Mesenchymal stem cell (in vitro differentiated cells and primary cell): ENCODE results near the gene GH1.
"Not testable (repeated sequence)": the region's sequence is repeated elsewhere in the genome, so short reads cannot be mapped to it uniquely, and the experiment has no call there.

Experiments
- DNase-seq: peaks from one replicate; pipeline ENCODE4 v3.0.0-alpha.2; 2013
- H2AFZ ChIP-seq: one replicate; pipeline ENCODE4 v1.6.1; 2013; ENCODE audit warnings: low read depth, mild to moderate bottlenecking, control low read depth, inconsistent platforms, low read length, moderate library complexity
- H2AK5ac ChIP-seq: 2 replicates; pipeline ENCODE4 v1.6.1; 2013; ENCODE audit warnings: low read length, moderate library complexity, mild to moderate bottlenecking, inconsistent platforms; ENCODE audit not compliant: severe bottlenecking
- H2BK120ac ChIP-seq: one replicate; pipeline ENCODE4 v1.6.1; 2013; ENCODE audit warnings: low read depth, mild to moderate bottlenecking, inconsistent platforms, low read length, moderate library complexity
- H2BK12ac ChIP-seq, 2 experiments: one replicate each; pipeline ENCODE4 v1.6.1; 2013; ENCODE audit warnings: inconsistent platforms in 2 of 2, low read length in 2 of 2, mild to moderate bottlenecking in 2 of 2, moderate library complexity in 2 of 2, control low read depth in 1 of 2
- H2BK15ac ChIP-seq: one replicate; pipeline ENCODE4 v1.6.1; 2013; ENCODE audit warnings: mild to moderate bottlenecking, low read depth, inconsistent platforms; ENCODE audit not compliant: poor library complexity, severe bottlenecking
- H2BK5ac ChIP-seq: 2 replicates; pipeline ENCODE4 v1.6.1; 2013; ENCODE audit warnings: low read depth, mild to moderate bottlenecking, low read length, control low read depth, inconsistent platforms; ENCODE audit not compliant: poor library complexity, severe bottlenecking
- H3K14ac ChIP-seq, 2 experiments: one replicate each; pipeline ENCODE4 v1.6.1; 2013; ENCODE audit warnings: inconsistent platforms in 2 of 2, low read length in 2 of 2, control low read depth in 1 of 2, mild to moderate bottlenecking in 1 of 2, moderate library complexity in 1 of 2
- H3K18ac ChIP-seq, 2 experiments: one replicate each; pipeline ENCODE4 v1.6.1; 2013; ENCODE audit warnings: inconsistent platforms in 2 of 2, low read length in 2 of 2, control low read depth in 1 of 2, low read depth in 1 of 2, mild to moderate bottlenecking in 1 of 2
- H3K23ac ChIP-seq, 2 experiments: one replicate each; pipeline ENCODE4 v1.6.1; 2013; ENCODE audit warnings: inconsistent platforms in 2 of 2, low read length in 2 of 2, mild to moderate bottlenecking in 2 of 2, moderate library complexity in 2 of 2, control low read depth in 1 of 2
- H3K27ac ChIP-seq: 2 replicates; pipeline ENCODE4 v1.5.1; 2013; ENCODE audit warnings: mild to moderate bottlenecking, moderate library complexity, low read length, control low read depth, inconsistent platforms; ENCODE audit not compliant: poor library complexity, severe bottlenecking
- H3K27me3 ChIP-seq, 2 experiments: 2 replicates each; pipeline versions ENCODE4 v1.6.1 to v1.7.0; 2013; ENCODE audit warnings: low read length in 2 of 2, mild to moderate bottlenecking in 2 of 2, moderate library complexity in 2 of 2, control low read depth in 1 of 2, inconsistent platforms in 1 of 2; ENCODE audit not compliant: control insufficient read depth in 1 of 2, insufficient read depth in 1 of 2
- H3K36me3 ChIP-seq, 2 experiments: 2 replicates each; pipeline versions ENCODE4 v1.6.1 to v1.7.0; 2013; ENCODE audit warnings: low read length in 2 of 2, control low read depth in 1 of 2, inconsistent platforms in 1 of 2, low read depth in 1 of 2, mild to moderate bottlenecking in 1 of 2; ENCODE audit not compliant: insufficient read depth in 2 of 2, control insufficient read depth in 1 of 2
- H3K4ac ChIP-seq, 2 experiments: one replicate each; pipeline ENCODE4 v1.6.1; 2013; ENCODE audit warnings: inconsistent platforms in 2 of 2, low read length in 2 of 2, mild to moderate bottlenecking in 2 of 2, moderate library complexity in 2 of 2, control low read depth in 1 of 2, low read depth in 1 of 2
- H3K4me1 ChIP-seq: 2 replicates; pipeline ENCODE4 v1.6.1; 2013; ENCODE audit warnings: low read depth, low read length, control low read depth; ENCODE audit not compliant: control insufficient read depth, insufficient read depth
- H3K4me2 ChIP-seq: 2 replicates; pipeline ENCODE4 v1.6.1; 2013; ENCODE audit warnings: low read length, mild to moderate bottlenecking, inconsistent platforms; ENCODE audit not compliant: poor library complexity, severe bottlenecking
- H3K4me3 ChIP-seq, 2 experiments: 2 replicates each; pipeline versions ENCODE4 v1.5.1 to v1.7.0; 2013; ENCODE audit warnings: low read length in 2 of 2, mild to moderate bottlenecking in 2 of 2, control low read depth in 1 of 2, low read depth in 1 of 2; ENCODE audit not compliant: insufficient read depth in 1 of 2
- H3K79me1 ChIP-seq: replicated peaks from 2 replicates; pipeline ENCODE4 v1.6.1; 2013; ENCODE audit warnings: mild to moderate bottlenecking, control low read depth, low read length, inconsistent platforms; ENCODE audit not compliant: poor library complexity, severe bottlenecking
- H3K9ac ChIP-seq: 2 replicates; pipeline ENCODE4 v1.7.0; 2013; ENCODE audit warnings: mild to moderate bottlenecking, low read length, moderate library complexity
- H3K9me3 ChIP-seq: 2 replicates; pipeline ENCODE4 v1.7.0; 2013; ENCODE audit warnings: mild to moderate bottlenecking, low read length; ENCODE audit not compliant: control insufficient read depth
- H4K8ac ChIP-seq: one replicate; pipeline ENCODE4 v1.6.1; 2013; ENCODE audit warnings: inconsistent platforms, mild to moderate bottlenecking, low read length, moderate library complexity
- H4K91ac ChIP-seq: one replicate; pipeline ENCODE4 v1.6.1; 2013; ENCODE audit warnings: mild to moderate bottlenecking, low read length, inconsistent platforms
- WGBS: methylation state at CpG from one replicate; pipeline ENCODE4 v1.1.7; 2013; ENCODE audit warnings: mixed read lengths; 5-methylcytosine and 5-hydroxymethylcytosine counted together

Gene GH1

DNA sequence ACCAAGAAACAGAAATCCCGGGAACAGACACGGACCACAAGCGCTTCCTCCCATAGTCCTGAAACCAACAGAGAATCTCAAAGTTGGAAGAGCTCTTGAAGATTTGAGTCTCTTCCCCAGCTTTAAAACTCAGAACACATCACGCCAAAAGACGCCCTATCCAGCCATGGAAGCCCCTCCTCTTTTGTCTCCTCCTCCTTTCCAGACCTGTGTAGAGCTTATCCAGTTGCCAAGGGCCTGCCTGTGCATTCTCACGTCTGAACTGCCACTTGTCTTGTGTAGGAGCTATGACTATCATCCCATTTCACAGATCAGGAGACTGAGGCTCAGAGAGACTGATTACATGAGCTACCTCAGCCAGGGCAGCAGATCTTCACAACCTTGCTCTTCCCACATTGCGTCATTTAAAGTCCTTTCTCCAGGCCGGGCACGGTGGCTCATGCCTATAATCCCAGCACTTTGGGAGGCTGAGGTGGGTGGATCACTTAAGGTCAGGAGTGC is 36.0 kb downstream of the GH1 start:
- H3K27ac ChIP-seq, H3K23ac ChIP-seq, H3K4me1 ChIP-seq, H3K4me2 ChIP-seq, H4K91ac ChIP-seq, H3K9me3 ChIP-seq, DNase-seq, H2BK5ac ChIP-seq, H2AFZ ChIP-seq, H3K79me1 ChIP-seq, H3K9ac ChIP-seq, H4K8ac ChIP-seq, H2BK15ac ChIP-seq, H3K18ac ChIP-seq, H3K4ac ChIP-seq, H3K14ac ChIP-seq, H2BK120ac ChIP-seq, H3K4me3 ChIP-seq, H2AK5ac ChIP-seq, H2BK12ac ChIP-seq, H3K36me3 ChIP-seq: not testable (repeated sequence)
- H3K27me3 ChIP-seq: peaks cover 9 to 29% of the 10 kb centered on the region in 2 experiments
- 79% methylated on average over 6 of the region's 9 CpGs for WGBS

- H3K14ac ChIP-seq: no peak within 1 kb of the TSS
- H2BK120ac ChIP-seq: no peak within 1 kb of the TSS
- no peaks in the 10 kb centered on the region for H3K79me1 ChIP-seq
- no peaks in the 10 kb centered on the region for H3K4me1 ChIP-seq
- no peak within 1 kb of the TSS for H3K4ac ChIP-seq
- no peaks in the 10 kb centered on the region for H3K36me3 ChIP-seq
- H3K9me3 ChIP-seq: no peaks in the 10 kb centered on the region
- H3K4me2 ChIP-seq: no peak within 1 kb of the TSS
- peak; percentile 42 for DNase-seq
- H2BK15ac ChIP-seq: no peak within 1 kb of the TSS
- WGBS: 44% methylated on average over 5 of the region's 15 CpGs
- no peak within 1 kb of the TSS for H3K23ac ChIP-seq
- H2AK5ac ChIP-seq: no peak within 1 kb of the TSS
- H3K27me3 ChIP-seq: peaks cover 9 to 32% of the 10 kb centered on the region in 2 experiments
- H3K18ac ChIP-seq: no peak within 1 kb of the TSS
- no peak within 1 kb of the TSS for H2BK5ac ChIP-seq
- H3K4me3 ChIP-seq: no peak within 1 kb of the TSS
- H2AFZ ChIP-seq: no peak within 1 kb of the TSS
- peak within 1 kb of the TSS; percentile 12 for H4K8ac ChIP-seq
- H3K27ac ChIP-seq: no peak within 1 kb of the TSS
- no peak within 1 kb of the TSS for H3K9ac ChIP-seq
- no peak within 1 kb of the TSS for H2BK12ac ChIP-seq
- no peak within 1 kb of the TSS for H4K91ac ChIP-seq
These were observed 36.6 kb downstream of the GH1 start, which contains the start of gene GH2 for GRCh38 chr17:63881935-63882601. Gene GH2, minus strand, starts transcription at chr17:63881944. Its CDS starts 143 bp downstream, at chr17:63881801.

DNA sequence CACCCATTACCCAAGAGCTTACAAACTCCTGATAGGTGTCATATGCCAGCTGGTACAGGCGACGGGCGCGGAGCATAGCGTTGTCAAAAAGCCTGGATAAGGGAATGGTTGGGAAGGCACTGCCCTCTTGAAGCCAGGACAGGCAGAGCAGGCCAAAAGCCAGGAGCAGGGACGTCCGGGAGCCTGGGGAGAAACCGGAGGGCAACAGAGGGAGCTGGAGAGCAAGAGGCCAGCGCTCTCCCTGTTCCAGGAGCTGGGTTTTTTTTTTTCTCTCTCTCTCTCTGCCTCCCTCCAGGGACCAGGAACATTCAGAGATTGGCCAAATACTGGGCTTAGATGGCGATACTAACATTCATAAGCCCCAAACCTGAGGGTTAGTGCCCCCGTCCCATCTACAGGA is 37.3 kb downstream of the GH1 start:
- not testable (repeated sequence) for H4K8ac ChIP-seq, H3K9ac ChIP-seq, H3K79me1 ChIP-seq, H3K14ac ChIP-seq, H3K4me1 ChIP-seq, H2AK5ac ChIP-seq, H3K4me3 ChIP-seq, H2BK5ac ChIP-seq, H3K23ac ChIP-seq, H3K36me3 ChIP-seq, H2AFZ ChIP-seq, H3K27ac ChIP-seq, H3K4me2 ChIP-seq, H3K18ac ChIP-seq, H2BK15ac ChIP-seq, H4K91ac ChIP-seq, H3K9me3 ChIP-seq, H2BK120ac ChIP-seq, H2BK12ac ChIP-seq, H3K4ac ChIP-seq
- WGBS: 17% methylated on average over 11 of the region's 11 CpGs
- H3K27me3 ChIP-seq: peaks cover 9 to 39% of the 10 kb centered on the region in 2 experiments
- DNase-seq: peak; percentile 22

DNA sequence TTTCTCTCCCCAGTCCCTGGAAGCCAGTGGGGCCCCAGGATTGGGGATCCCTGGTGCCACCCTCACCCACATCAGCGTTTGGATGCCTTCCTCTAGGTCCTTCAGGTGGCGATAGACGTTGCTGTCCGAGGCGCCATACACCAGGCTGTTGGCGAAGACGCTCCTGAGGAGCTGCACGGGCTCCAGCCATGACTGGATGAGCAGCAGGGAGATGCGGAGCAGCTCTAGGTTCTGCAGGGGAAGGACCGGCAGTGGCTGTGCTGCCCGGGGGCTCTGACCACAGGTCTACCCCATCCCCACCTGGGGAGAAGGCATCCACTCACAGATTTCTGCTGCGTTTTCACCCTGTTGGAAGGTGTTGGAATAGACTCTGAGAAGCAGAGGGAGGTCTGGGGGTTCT is 37.9 kb downstream of the GH1 start:
- H2BK120ac ChIP-seq: no peak overlapping the region
- H3K14ac ChIP-seq: no peak overlapping the region
- H3K9me3 ChIP-seq: no peaks in the 10 kb centered on the region
- H2AFZ ChIP-seq: no peak overlapping the region
- no peak overlapping the region for H3K18ac ChIP-seq
- DNase-seq: no peak
- H3K4ac ChIP-seq: no peak overlapping the region
- no peak overlapping the region for H3K4me3 ChIP-seq
- H3K4me1 ChIP-seq: no peaks in the 10 kb centered on the region
- no peaks in the 10 kb centered on the region for H3K79me1 ChIP-seq
- H2BK12ac ChIP-seq: no peak overlapping the region
- no peak overlapping the region for H2AK5ac ChIP-seq
- WGBS: 87% methylated on average over 12 of the region's 12 CpGs
- H3K4me2 ChIP-seq: no peak overlapping the region
- H4K8ac ChIP-seq: no peak overlapping the region
- H2BK15ac ChIP-seq: no peak overlapping the region
- H3K36me3 ChIP-seq: no peaks in the 10 kb centered on the region
- no peak overlapping the region for H3K27ac ChIP-seq
- no peak overlapping the region for H4K91ac ChIP-seq
- no peak overlapping the region for H2BK5ac ChIP-seq
- no peak overlapping the region for H3K9ac ChIP-seq
- H3K23ac ChIP-seq: no peak overlapping the region
- peaks cover 9 to 38% of the 10 kb centered on the region in 2 experiments for H3K27me3 ChIP-seq
